SU-DHL-6 (cell line): ENCODE results near the gene GSTO2.

ENCODE experiments used
- H2AFZ ChIP-seq: fragments of 200-600 bp; sonication (generic); 2 replicates; pipeline ENCODE4 v1.6.1; 2014; ENCODE audit warnings: low read depth, mild to moderate bottlenecking, moderate library complexity, mixed read lengths, antibody characterized with exemption, low read length; ENCODE audit not compliant: severe bottlenecking
- H3F3A ChIP-seq: fragments of 200-600 bp; shearing (Covaris generic); 2 replicates; pipeline ENCODE4 v1.6.0; 2016; ENCODE audit warnings: antibody characterized with exemption, mild to moderate bottlenecking; ENCODE audit not compliant: insufficient read depth
- H3K27ac ChIP-seq: fragments of 200-600 bp; sonication (generic); 2 replicates; pipeline ENCODE4 v1.5.1; 2016; ENCODE audit warnings: low read depth, mild to moderate bottlenecking, low read length, moderate library complexity, mixed read lengths
- H3K27me3 ChIP-seq: fragments of 200-600 bp; sonication (generic), shearing (Covaris generic); 2 replicates; pipeline ENCODE4 v1.6.0; 2014; ENCODE audit warnings: mild to moderate bottlenecking, low read length
- H3K36me3 ChIP-seq: fragments of 200-600 bp; sonication (generic); 2 replicates; pipeline ENCODE4 v1.6.1; 2014; ENCODE audit warnings: mild to moderate bottlenecking, low read length, mixed read lengths
- H3K4me2 ChIP-seq: fragments of 300-600, 200-600 bp; shearing (Covaris generic), sonication (generic); 2 replicates; pipeline ENCODE4 v1.6.0; 2014; ENCODE audit warnings: low read length, low read depth, mild to moderate bottlenecking; ENCODE audit not compliant: poor library complexity, severe bottlenecking
- H3K4me3 ChIP-seq: fragments of 200-600 bp; sonication (generic); 2 replicates; pipeline ENCODE4 v1.5.1; 2014; ENCODE audit warnings: antibody characterized with exemption, low read length, mild to moderate bottlenecking, mixed read lengths; ENCODE audit not compliant: insufficient read depth, poor library complexity, severe bottlenecking
- H3K79me2 ChIP-seq: fragments of 200-600 bp; sonication (generic); 2 replicates; pipeline ENCODE4 v1.6.1; 2014; ENCODE audit warnings: mild to moderate bottlenecking, low read length, moderate library complexity; ENCODE audit not compliant: insufficient read depth
- H3K9ac ChIP-seq: fragments of 200-600 bp; sonication (generic); 2 replicates; pipeline ENCODE4 v1.7.0; 2014; ENCODE audit warnings: mild to moderate bottlenecking, low read length
- H3K9me2 ChIP-seq: fragments of 200-600 bp; sonication (generic); replicated peaks from 2 replicates; pipeline ENCODE4 v1.6.1; 2014; ENCODE audit warnings: low read length; ENCODE audit not compliant: insufficient read depth
- H3K9me3 ChIP-seq: fragments of 200-600 bp; sonication (generic); 2 replicates; pipeline ENCODE4 v1.6.1; 2014; ENCODE audit warnings: low read length, mixed read lengths; ENCODE audit not compliant: insufficient read depth
- H4K20me1 ChIP-seq: fragments of 200-600 bp; sonication (generic); 2 replicates; pipeline ENCODE4 v1.6.1; 2014; ENCODE audit warnings: low read depth, mild to moderate bottlenecking, antibody characterized with exemption, low read length, moderate library complexity, mixed read lengths
- EZH2phosphoT487 ChIP-seq: fragments of 200-600 bp; sonication (generic), shearing (Covaris generic); conservative IDR thresholded peaks from 2 replicates; pipeline ENCODE4 v1.6.1; 2018; ENCODE audit warnings: mild to moderate bottlenecking, antibody characterized with exemption, low read length, moderate library complexity, mixed read lengths
- TF ChIP-seq, protein P1 (sequence below): fragments of 200-600 bp; sonication (generic); IDR thresholded peaks from one replicate; pipeline ENCODE4 v1.5.1; 2017; ENCODE audit warnings: antibody characterized with exemption, mild to moderate bottlenecking, low read length, moderate library complexity; ENCODE audit not compliant: insufficient read depth, poor library complexity, severe bottlenecking

GSTO2 gene

DNA sequence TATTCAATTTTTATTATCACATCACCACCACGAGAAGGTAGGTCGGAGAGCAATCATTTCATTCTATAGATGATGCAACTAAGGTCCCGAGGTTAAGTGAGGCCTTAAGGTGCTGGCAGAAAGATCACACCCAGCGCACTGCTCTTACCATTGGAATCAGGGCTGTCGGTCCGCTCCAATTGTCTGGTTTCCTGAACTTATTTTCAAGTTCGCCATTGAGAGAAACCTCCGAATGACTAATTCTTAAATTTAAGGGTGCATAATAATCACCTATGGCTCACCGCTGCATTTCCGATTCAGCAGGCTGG is 625 bp upstream of the GSTO2 start:
- Histone ChIP-seq H2AFZ (peak overlapping the region; percentile 88), H3K9ac (peak overlapping the region; percentile 87), H3F3A (no peaks in the 10 kb centered on the region), H3K79me2 (peaks cover 51% of the 10 kb centered on the region), H3K36me3 (no peaks in the 10 kb centered on the region), H3K27ac (peak overlapping the region; percentile 60), H3K9me2 (no peaks in the 10 kb centered on the region), H3K9me3 (no peaks in the 10 kb centered on the region), H3K4me2 (peak overlapping the region; percentile 67), H4K20me1 (no peaks in the 10 kb centered on the region), H3K4me3 (peak overlapping the region; percentile 99), H3K27me3 (no peaks in the 10 kb centered on the region)
- TF ChIP-seq, protein P1, sequence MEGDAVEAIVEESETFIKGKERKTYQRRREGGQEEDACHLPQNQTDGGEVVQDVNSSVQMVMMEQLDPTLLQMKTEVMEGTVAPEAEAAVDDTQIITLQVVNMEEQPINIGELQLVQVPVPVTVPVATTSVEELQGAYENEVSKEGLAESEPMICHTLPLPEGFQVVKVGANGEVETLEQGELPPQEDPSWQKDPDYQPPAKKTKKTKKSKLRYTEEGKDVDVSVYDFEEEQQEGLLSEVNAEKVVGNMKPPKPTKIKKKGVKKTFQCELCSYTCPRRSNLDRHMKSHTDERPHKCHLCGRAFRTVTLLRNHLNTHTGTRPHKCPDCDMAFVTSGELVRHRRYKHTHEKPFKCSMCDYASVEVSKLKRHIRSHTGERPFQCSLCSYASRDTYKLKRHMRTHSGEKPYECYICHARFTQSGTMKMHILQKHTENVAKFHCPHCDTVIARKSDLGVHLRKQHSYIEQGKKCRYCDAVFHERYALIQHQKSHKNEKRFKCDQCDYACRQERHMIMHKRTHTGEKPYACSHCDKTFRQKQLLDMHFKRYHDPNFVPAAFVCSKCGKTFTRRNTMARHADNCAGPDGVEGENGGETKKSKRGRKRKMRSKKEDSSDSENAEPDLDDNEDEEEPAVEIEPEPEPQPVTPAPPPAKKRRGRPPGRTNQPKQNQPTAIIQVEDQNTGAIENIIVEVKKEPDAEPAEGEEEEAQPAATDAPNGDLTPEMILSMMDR: no peak
- no peak for TF ChIP-seq EZH2phosphoT487

DNA sequence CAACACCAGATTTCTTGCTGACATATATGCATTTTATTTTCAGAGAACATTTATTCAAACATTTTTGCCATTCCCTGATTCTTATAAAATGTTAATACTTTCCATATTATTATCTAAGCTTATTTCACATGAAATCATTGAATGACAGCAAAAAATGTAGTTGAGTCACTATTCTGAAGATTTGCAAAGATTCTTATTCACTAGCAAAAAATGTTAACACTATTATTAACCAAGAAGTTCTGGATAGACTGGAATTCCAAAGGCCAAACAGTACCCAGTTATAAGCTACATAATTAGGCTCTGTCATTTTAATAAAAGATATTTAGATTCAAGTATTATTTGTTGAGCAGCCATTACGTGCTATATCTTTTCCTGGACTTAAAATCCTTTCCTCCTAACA is 4.3 kb downstream of the GSTO2 start:
- Histone ChIP-seq H3K36me3 (no peaks in the 10 kb centered on the region), H2AFZ (no peak overlapping the region), H4K20me1 (no peaks in the 10 kb centered on the region), H3K9ac (no peak overlapping the region), H3F3A (no peaks in the 10 kb centered on the region), H3K9me3 (no peaks in the 10 kb centered on the region), H3K4me2 (no peak overlapping the region), H3K4me3 (no peak overlapping the region), H3K9me2 (no peaks in the 10 kb centered on the region), H3K27ac (no peak overlapping the region), H3K79me2 (peaks cover 4% of the 10 kb centered on the region), H3K27me3 (no peaks in the 10 kb centered on the region)
- TF ChIP-seq EZH2phosphoT487: no peak
- TF ChIP-seq, protein P1: no peak

DNA sequence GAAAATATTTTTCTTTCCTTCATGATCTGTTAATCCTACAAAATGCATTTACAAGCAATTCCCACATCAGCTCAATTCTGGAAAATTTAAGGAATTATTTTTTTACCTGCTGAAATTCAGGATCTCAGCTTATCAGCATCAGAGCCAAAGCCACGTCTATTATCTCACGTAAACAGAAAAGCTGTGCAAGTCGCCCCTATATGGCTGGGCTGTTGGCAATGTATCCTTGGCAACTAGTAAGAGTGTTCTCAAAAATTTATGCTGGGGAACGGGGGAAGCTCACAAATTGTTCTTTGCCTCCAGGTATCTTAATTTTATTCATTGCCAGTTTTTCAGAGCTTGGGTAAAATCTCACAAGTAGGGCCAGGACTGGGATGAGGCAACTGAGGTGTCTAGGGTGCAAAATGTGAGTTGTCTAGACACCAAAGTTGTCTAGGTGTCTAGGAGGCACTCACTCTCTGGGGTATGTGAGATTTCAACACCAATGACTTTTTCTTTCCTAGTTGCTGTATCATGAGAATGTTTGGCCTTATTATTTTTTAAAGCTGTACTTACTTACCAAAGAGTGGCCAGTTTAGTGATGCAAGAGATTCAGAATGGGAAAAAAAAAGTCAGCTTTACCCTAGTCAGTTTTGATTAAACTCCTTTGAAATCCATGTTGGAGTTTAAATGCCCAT is 5.1 kb downstream of the GSTO2 start:
- no peak overlapping the region for H2AFZ ChIP-seq
- no peaks in the 10 kb centered on the region for H3K36me3 ChIP-seq
- no peaks in the 10 kb centered on the region for H3K79me2 ChIP-seq
- H3K9me3 ChIP-seq: no peaks in the 10 kb centered on the region
- no peak overlapping the region for H3K4me3 ChIP-seq
- H3K27me3 ChIP-seq: no peaks in the 10 kb centered on the region
- H3K9ac ChIP-seq: no peak overlapping the region
- no peaks in the 10 kb centered on the region for H4K20me1 ChIP-seq
- no peak overlapping the region for H3K27ac ChIP-seq
- no peak for TF ChIP-seq EZH2phosphoT487
- TF ChIP-seq, protein P1: no peak
- no peaks in the 10 kb centered on the region for H3F3A ChIP-seq
- no peak overlapping the region for H3K4me2 ChIP-seq
- no peaks in the 10 kb centered on the region for H3K9me2 ChIP-seq
